ENCODE data around the gene SLC6A6. TPM values are rescaled to one million over a fixed set of nuclear protein-coding genes. Genes with fewer than 3 reads are reported as not detected.

Gene SLC6A6
- polyA plus RNA-seq, 1 donor (not counting 4 experiments of a cell fraction or from before 2014, with no cell fraction given), result 8.3 TPM

GRCh38 chr3:14485981-14486380, 83.6 kb downstream of the SLC6A6 start:
- TF ChIP-seq CTCF (optimal IDR thresholded peaks at IDR 0.05 in 1 of 3, IDR thresholded peaks at IDR 0.05 in 1 of 3, conservative IDR thresholded peaks at IDR 0.05 in 1 of 3; ENCODE audit: extremely low read depth in 1 of 3, insufficient read depth in 2 of 3, low read length in 3 of 3) (no peak), EZH2 (IDR thresholded peaks at IDR 0.05; ENCODE audit: low read length) (no peak)
- H3K4me3 ChIP-seq (ENCODE audit: control insufficient read depth in 2 of 3, extremely low read depth in 1 of 3, insufficient read depth in 2 of 3, low read depth in 1 of 3, low read length in 3 of 3), result no peak overlapping the region
- no peak overlapping the region for H3K9ac ChIP-seq (ENCODE audit: control insufficient read depth, extremely low read depth, insufficient read depth, low read length)
- H3K9me3 ChIP-seq (ENCODE audit: control insufficient read depth, low read depth, low read length), result no peaks in the 10 kb centered on the region
- no peak overlapping the region for H3K4me2 ChIP-seq (ENCODE audit: control insufficient read depth, extremely low read depth, insufficient read depth, low read depth, low read length)
- no peaks in the 10 kb centered on the region for H3K79me2 ChIP-seq (ENCODE audit: control insufficient read depth, insufficient read depth, low read length)
- no peaks in the 10 kb centered on the region for H3K27me3 ChIP-seq (ENCODE audit: control insufficient read depth, extremely low read depth, insufficient read depth, low read length)
- FAIRE-seq (no peak), DNase-seq (ENCODE audit: low read depth, low spot score) (no peak)
- peaks cover 30% of the 10 kb centered on the region for H3K4me1 ChIP-seq (ENCODE audit: control insufficient read depth, extremely low read depth, insufficient read depth, low read length)
- dilution Hi-C loops (cut with MboI; ENCODE audit: extremely low pct_ligation_motif_present, low sequenced_read_pairs), result no loop called here
- no peak overlapping the region for H3K27ac ChIP-seq (ENCODE audit: control insufficient read depth, insufficient read depth, low read length)
- H3K9me1 ChIP-seq (ENCODE audit: control insufficient read depth, extremely low read depth, insufficient read depth, low read length), result peaks cover 4% of the 10 kb centered on the region
- H2AFZ ChIP-seq (ENCODE audit: control insufficient read depth, low read length), result no peak overlapping the region
- H4K20me1 ChIP-seq (ENCODE audit: control insufficient read depth, extremely low read depth, insufficient read depth, low read length), result no peaks in the 10 kb centered on the region
- H3K36me3 ChIP-seq (ENCODE audit: control insufficient read depth in 2 of 2, extremely low read depth in 1 of 2, insufficient read depth in 2 of 2, low read length in 2 of 2), result no peaks in the 10 kb centered on the region

GRCh38 chr3:14486460-14486859, 84.1 kb downstream of the SLC6A6 start:
- TF ChIP-seq CTCF (optimal IDR thresholded peaks at IDR 0.05 in 1 of 3, IDR thresholded peaks at IDR 0.05 in 1 of 3, conservative IDR thresholded peaks at IDR 0.05 in 1 of 3; ENCODE audit: extremely low read depth in 1 of 3, insufficient read depth in 2 of 3, low read length in 3 of 3) (no peak), EZH2 (IDR thresholded peaks at IDR 0.05; ENCODE audit: low read length) (no peak)
- no peaks in the 10 kb centered on the region for H3K79me2 ChIP-seq (ENCODE audit: control insufficient read depth, insufficient read depth, low read length)
- no peak overlapping the region for H2AFZ ChIP-seq (ENCODE audit: control insufficient read depth, low read length)
- H3K4me2 ChIP-seq (ENCODE audit: control insufficient read depth, extremely low read depth, insufficient read depth, low read depth, low read length), result no peak overlapping the region
- H3K9ac ChIP-seq (ENCODE audit: control insufficient read depth, extremely low read depth, insufficient read depth, low read length), result no peak overlapping the region
- no peak for FAIRE-seq
- no peak overlapping the region for H3K27ac ChIP-seq (ENCODE audit: control insufficient read depth, insufficient read depth, low read length)
- peaks cover 30% of the 10 kb centered on the region for H3K4me1 ChIP-seq (ENCODE audit: control insufficient read depth, extremely low read depth, insufficient read depth, low read length)
- dilution Hi-C loops (cut with MboI; ENCODE audit: extremely low pct_ligation_motif_present, low sequenced_read_pairs), result no loop called here
- no peaks in the 10 kb centered on the region for H3K36me3 ChIP-seq (ENCODE audit: control insufficient read depth in 2 of 2, extremely low read depth in 1 of 2, insufficient read depth in 2 of 2, low read length in 2 of 2)
- no peak for DNase-seq (ENCODE audit: low read depth, low spot score)
- H3K4me3 ChIP-seq (ENCODE audit: control insufficient read depth in 2 of 3, extremely low read depth in 1 of 3, insufficient read depth in 2 of 3, low read depth in 1 of 3, low read length in 3 of 3), result no peak overlapping the region
- no peaks in the 10 kb centered on the region for H3K27me3 ChIP-seq (ENCODE audit: control insufficient read depth, extremely low read depth, insufficient read depth, low read length)
- peaks cover 4% of the 10 kb centered on the region for H3K9me1 ChIP-seq (ENCODE audit: control insufficient read depth, extremely low read depth, insufficient read depth, low read length)
- no peaks in the 10 kb centered on the region for H4K20me1 ChIP-seq (ENCODE audit: control insufficient read depth, extremely low read depth, insufficient read depth, low read length)
- no peaks in the 10 kb centered on the region for H3K9me3 ChIP-seq (ENCODE audit: control insufficient read depth, low read depth, low read length)
